HepG2 (cell line): ENCODE data around the gene TMEM220. TPM values are rescaled to one million over a fixed set of nuclear protein-coding genes. Genes with fewer than 3 reads are reported as not detected.

Source experiments
- ARNT2 ChIP-seq: sonication (generic); formaldehyde crosslinking; IDR thresholded peaks from 2 replicates; pipeline ENCODE4 v1.8.0; 2022; ENCODE audit warnings: mild to moderate bottlenecking, low read depth, missing genetic modification reagents, moderate library complexity
- FOXP1 ChIP-seq, 2 experiments: fragments of 450-650 bp in 1 of 2; IDR thresholded peaks; 2 replicates each; pipeline ENCODE4 v1.6.1; 2017 to 2018; ENCODE audit warnings: antibody characterized with exemption in 1 of 2
- KLF13 ChIP-seq: sonication (generic); formaldehyde crosslinking; IDR thresholded peaks from 2 replicates; pipeline ENCODE4 v1.4.0; 2020; ENCODE audit warnings: mild to moderate bottlenecking, missing genetic modification reagents
- MXI1 ChIP-seq: IDR thresholded peaks from 3 replicates; pipeline ENCODE4 v1.6.1; 2012; ENCODE audit warnings: low read depth, low read length, inconsistent platforms, borderline replicate concordance
- REXO4 ChIP-seq: sonication (generic); formaldehyde crosslinking; IDR thresholded peaks from 2 replicates; pipeline ENCODE4 v1.8.0; 2022; ENCODE audit warnings: missing genetic modification reagents, mild to moderate bottlenecking, borderline replicate concordance
- SP5 ChIP-seq: IDR thresholded peaks from 2 replicates; pipeline ENCODE4 v1.6.1; 2016; ENCODE audit warnings: low read depth, borderline replicate concordance
- SSRP1 ChIP-seq: IDR thresholded peaks from 2 replicates; pipeline ENCODE4 v1.6.1; 2016; ENCODE audit warnings: control low read depth
- TOPORS ChIP-seq: sonication (generic); formaldehyde crosslinking; IDR thresholded peaks from 2 replicates; pipeline ENCODE4 v1.8.0; 2023; ENCODE audit warnings: mild to moderate bottlenecking, missing genetic modification reagents
- ZKSCAN1 ChIP-seq: fragments of 150-350 bp; IDR thresholded peaks from 2 replicates; pipeline ENCODE4 v1.6.1; 2014; ENCODE audit warnings: low read length
- ZNF263 ChIP-seq: sonication (generic); formaldehyde crosslinking; IDR thresholded peaks from 2 replicates; pipeline ENCODE4 v1.4.0; 2020; ENCODE audit warnings: missing genetic modification reagents
- ZNF281 ChIP-seq: sonication (generic); formaldehyde crosslinking; IDR thresholded peaks from 2 replicates; pipeline ENCODE4 v1.4.0; 2020; ENCODE audit warnings: missing genetic modification reagents, borderline replicate concordance
- ZNF30 ChIP-seq: sonication (generic); formaldehyde crosslinking; IDR thresholded peaks from 2 replicates; pipeline ENCODE4 v1.5.0; 2020; ENCODE audit warnings: mild to moderate bottlenecking, missing genetic modification reagents
- ZNF337 ChIP-seq: sonication (generic); formaldehyde crosslinking; IDR thresholded peaks from 2 replicates; pipeline ENCODE4 v1.5.1; 2020; ENCODE audit warnings: missing genetic modification reagents, low read depth, mild to moderate bottlenecking, borderline replicate concordance
- ZNF34 ChIP-seq: sonication (generic); formaldehyde crosslinking; IDR thresholded peaks from 2 replicates; pipeline ENCODE4 v1.4.0; 2020; ENCODE audit warnings: mild to moderate bottlenecking, missing genetic modification reagents, borderline replicate concordance
- ZNF549 ChIP-seq: sonication (generic); formaldehyde crosslinking; IDR thresholded peaks from 2 replicates; pipeline ENCODE4 v1.5.0; 2020; ENCODE audit warnings: missing genetic modification reagents
- ZNF607 ChIP-seq: sonication (generic); formaldehyde crosslinking; IDR thresholded peaks from 2 replicates; pipeline ENCODE4 v1.5.1; 2020; ENCODE audit warnings: missing genetic modification reagents, mild to moderate bottlenecking, borderline replicate concordance
- polyA plus RNA-seq, 8 experiments: library from polyadenylated mRNA; depleted of rRNA in 3 of 8; stranded (reverse) in 7 of 8; unstranded in 1 of 8; fragments of >200 nt; fragmentation: Illumina TruSeq in 4 of 8; extraction: Trizol in 4 of 8; gene quantifications; 2 replicates each; pipeline versions ENCODE4 v1.2.1 to v1.2.3, GENCODE V29; 2011 to 2016; ENCODE audit warnings: low read depth in 4 of 8, missing spikeins in 1 of 8, mixed read lengths in 1 of 8; ENCODE audit not compliant: insufficient read depth in 1 of 8
- total RNA-seq, 5 experiments: library from RNA; depleted of rRNA; stranded (reverse); fragments of >200 nt; fragmentation: Illumina TruSeq; extraction: Trizol; gene quantifications; 2 replicates each; pipeline ENCODE4 v1.2.3, GENCODE V29; 2016; ENCODE audit warnings: low read depth in 1 of 5
- TF ChIP-seq, protein P1 (sequence below): sonication (generic); formaldehyde crosslinking; conservative IDR thresholded peaks from 2 replicates; pipeline ENCODE4 v1.4.0; 2020; ENCODE audit warnings: mild to moderate bottlenecking, missing genetic modification reagents, moderate library complexity
- TF ChIP-seq, protein P2 (sequence below): IDR thresholded peaks from 2 replicates; pipeline ENCODE4 v1.6.1; 2016; ENCODE audit warnings: missing compliant biosample characterization, missing genetic modification reagents, borderline replicate concordance
- TF ChIP-seq, protein P3 (sequence below): sonication (generic); formaldehyde crosslinking; IDR thresholded peaks from 2 replicates; pipeline ENCODE4 v1.8.1; 2023; ENCODE audit warnings: mild to moderate bottlenecking, missing genetic modification reagents, borderline replicate concordance

TMEM220 gene
- total and polyA plus RNA-seq, 2 of the 13 experiments (the other 11 are each of a cell fraction or from before 2014, with no cell fraction given): 1.3 to 2.2 TPM

DNA sequence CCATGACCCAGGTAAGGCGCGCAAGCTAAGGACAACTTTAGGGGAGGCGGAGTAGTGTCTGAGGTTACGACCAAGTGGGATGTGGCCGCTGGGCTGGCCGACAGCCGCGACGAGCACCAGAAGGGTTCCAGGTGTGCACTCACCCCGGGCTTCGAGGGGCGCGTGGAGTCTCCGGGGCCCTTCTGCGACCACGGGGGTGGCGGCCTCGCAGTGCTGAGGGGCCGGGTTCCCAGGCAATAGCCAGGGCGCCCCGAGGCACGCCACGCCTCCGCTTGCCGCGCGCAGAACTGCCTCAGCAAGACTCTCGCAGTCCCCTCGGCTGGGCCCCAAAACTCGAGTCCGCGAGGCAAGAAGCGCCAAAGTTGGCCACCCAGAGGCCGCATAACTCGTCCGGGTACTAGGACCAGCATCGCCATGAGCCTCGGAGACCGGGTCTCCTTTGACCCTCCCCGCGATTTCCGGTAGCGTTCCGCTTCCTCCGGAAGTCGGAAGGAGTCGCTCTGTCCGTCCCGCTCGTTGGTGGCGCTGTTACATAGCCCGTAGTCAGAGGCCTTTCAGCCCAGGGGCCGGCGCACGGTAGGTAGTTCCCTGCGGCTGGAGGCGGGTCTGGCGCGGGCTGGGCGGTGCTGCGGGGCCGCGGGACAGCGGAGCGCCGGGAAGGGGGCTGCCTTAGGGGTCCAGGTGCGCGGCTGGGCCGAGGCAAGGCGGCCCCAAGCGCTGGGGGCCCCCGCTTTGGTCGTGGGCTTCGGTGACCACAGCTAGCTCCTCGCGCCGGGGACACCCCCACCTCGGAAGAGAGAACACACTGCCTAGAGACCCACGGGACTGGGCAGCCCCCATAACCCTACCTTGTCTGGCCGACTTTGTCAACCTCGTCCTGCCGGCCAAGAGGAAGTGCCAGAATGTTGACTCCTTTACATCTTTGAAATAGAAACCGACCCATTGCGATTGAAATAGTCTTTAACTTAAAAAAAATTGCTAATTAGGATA, 32.4 kb downstream of the TMEM220 start, which contains the start of the genes ADPRM and SCO1 (continued):
- TF ChIP-seq, protein P1, sequence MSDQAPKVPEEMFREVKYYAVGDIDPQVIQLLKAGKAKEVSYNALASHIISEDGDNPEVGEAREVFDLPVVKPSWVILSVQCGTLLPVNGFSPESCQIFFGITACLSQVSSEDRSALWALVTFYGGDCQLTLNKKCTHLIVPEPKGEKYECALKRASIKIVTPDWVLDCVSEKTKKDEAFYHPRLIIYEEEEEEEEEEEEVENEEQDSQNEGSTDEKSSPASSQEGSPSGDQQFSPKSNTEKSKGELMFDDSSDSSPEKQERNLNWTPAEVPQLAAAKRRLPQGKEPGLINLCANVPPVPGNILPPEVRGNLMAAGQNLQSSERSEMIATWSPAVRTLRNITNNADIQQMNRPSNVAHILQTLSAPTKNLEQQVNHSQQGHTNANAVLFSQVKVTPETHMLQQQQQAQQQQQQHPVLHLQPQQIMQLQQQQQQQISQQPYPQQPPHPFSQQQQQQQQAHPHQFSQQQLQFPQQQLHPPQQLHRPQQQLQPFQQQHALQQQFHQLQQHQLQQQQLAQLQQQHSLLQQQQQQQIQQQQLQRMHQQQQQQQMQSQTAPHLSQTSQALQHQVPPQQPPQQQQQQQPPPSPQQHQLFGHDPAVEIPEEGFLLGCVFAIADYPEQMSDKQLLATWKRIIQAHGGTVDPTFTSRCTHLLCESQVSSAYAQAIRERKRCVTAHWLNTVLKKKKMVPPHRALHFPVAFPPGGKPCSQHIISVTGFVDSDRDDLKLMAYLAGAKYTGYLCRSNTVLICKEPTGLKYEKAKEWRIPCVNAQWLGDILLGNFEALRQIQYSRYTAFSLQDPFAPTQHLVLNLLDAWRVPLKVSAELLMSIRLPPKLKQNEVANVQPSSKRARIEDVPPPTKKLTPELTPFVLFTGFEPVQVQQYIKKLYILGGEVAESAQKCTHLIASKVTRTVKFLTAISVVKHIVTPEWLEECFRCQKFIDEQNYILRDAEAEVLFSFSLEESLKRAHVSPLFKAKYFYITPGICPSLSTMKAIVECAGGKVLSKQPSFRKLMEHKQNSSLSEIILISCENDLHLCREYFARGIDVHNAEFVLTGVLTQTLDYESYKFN (CRISPR knock-in tag): peak; percentile 63
- TF ChIP-seq MXI1 (peak; percentile 55; the same call in 1 of the 3 replicates), KLF13 (CRISPR knock-in tag) (no peak), SP5 (CRISPR knock-in tag) (peak; percentile 38; the same call in 1 of the 2 replicates), FOXP1 (IDR thresholded peaks at IDR 0.05) (no peak), FOXP1 (CRISPR knock-in tag; IDR thresholded peaks at IDR 0.05) (peak; percentile 36; the same call in 1 of the 2 replicates), ZKSCAN1 (peak; percentile 71; the same call in 1 of the 2 replicates), ZNF30 (CRISPR knock-in tag) (no peak), REXO4 (CRISPR knock-in tag) (no peak), SSRP1 (CRISPR knock-in tag) (peak; percentile 46; the same call in 1 of the 2 replicates), ZNF549 (no peak), ZNF34 (CRISPR knock-in tag) (no peak), ZNF337 (CRISPR knock-in tag) (no peak), ARNT2 (no peak), ZNF607 (CRISPR knock-in tag) (no peak; the same call in 1 of the 2 replicates), ZNF281 (CRISPR knock-in tag) (no peak), TOPORS (CRISPR knock-in tag) (no peak), ZNF263 (CRISPR knock-in tag) (0 out of 2 replicates have a peak, but pooled peaks have one; percentile 54)
- TF ChIP-seq, protein P2, sequence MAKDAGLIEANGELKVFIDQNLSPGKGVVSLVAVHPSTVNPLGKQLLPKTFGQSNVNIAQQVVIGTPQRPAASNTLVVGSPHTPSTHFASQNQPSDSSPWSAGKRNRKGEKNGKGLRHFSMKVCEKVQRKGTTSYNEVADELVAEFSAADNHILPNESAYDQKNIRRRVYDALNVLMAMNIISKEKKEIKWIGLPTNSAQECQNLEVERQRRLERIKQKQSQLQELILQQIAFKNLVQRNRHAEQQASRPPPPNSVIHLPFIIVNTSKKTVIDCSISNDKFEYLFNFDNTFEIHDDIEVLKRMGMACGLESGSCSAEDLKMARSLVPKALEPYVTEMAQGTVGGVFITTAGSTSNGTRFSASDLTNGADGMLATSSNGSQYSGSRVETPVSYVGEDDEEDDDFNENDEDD (CRISPR knock-in tag): peak; percentile 55
- TF ChIP-seq, protein P3, sequence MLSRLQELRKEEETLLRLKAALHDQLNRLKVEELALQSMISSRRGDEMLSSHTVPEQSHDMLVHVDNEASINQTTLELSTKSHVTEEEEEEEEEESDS (CRISPR knock-in tag): no peak
